HG02678 (cell line): ENCODE data around the gene DOCK9.
A peak's percentile ranks its signal among the peaks of the same experiment; 100 is the strongest.
"Not testable (repeated sequence)": the region's sequence is repeated elsewhere in the genome, so short reads cannot be mapped to it uniquely, and the experiment has no call there.

ENCODE experiments used
- ATAC-seq: cut with Tn5 transposase; IDR thresholded peaks from one replicate; pipeline ENCODE4 v1.9.1; 2021; ENCODE audit warnings: mild to moderate bottlenecking, moderate library complexity; ENCODE audit not compliant: unreplicated experiment

Gene DOCK9

DNA sequence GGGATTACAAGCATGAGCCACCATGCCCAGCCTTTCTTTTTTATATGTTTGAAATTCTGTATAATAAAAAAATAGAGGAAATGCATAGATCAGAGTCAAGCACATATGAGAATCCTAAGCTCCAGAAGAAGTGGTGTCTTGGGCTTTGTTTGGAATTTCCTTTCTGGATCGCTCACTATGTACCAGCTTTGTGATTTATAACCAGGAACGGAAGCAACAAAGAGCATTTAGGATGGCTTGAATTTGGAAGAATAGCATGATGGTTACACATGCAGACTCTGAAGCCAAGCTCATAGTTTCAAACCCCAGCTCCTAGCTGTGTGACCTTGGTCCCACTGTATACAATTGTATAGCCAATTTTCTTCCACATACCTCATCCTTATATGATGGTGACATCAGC is 197.4 kb downstream of the DOCK9 start:
- ATAC-seq: no peak

GRCh38 chr13:98779695-98780094 is 198.2 kb downstream of the DOCK9 start:
- ATAC-seq: no peak

DNA sequence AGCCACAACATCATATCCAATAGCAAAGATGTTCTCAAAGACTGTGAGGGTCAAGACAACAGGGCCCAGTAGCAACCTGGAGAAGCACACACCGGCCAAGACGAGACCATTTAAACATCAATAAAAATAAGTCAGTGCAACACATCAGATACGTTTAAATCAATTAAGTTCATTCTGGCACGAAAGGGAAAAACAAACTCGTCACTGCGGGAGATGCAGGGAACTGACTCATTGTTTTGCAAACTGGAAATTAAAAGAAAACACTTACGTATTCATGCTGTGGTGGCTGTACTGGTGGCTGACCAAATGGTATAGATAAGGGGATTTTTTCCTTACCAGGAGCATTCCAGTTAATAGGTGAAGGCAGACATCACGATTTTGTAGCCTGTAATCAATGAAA is 199.1 kb downstream of the DOCK9 start:
- no peak for ATAC-seq

DNA sequence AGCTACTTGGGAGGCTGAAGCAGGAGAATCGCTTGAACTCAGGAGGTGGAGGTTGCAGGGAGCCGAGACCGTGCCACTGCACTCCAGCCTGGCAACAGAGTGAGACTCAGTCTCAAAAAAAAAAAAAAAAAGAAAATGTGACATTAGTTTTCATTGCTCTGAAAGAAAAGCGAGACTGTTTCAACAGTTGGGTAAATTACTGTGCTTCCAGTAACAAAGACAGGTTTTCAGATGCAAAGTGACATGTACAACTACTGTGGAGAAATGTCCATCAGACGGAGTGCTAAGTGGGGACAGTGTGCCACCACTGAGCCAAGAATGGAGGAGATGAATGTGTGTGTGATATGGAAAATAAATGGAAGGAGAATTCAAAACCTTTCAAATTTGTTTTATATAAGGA is 201.2 kb downstream of the DOCK9 start:
- ATAC-seq: no peak

DNA sequence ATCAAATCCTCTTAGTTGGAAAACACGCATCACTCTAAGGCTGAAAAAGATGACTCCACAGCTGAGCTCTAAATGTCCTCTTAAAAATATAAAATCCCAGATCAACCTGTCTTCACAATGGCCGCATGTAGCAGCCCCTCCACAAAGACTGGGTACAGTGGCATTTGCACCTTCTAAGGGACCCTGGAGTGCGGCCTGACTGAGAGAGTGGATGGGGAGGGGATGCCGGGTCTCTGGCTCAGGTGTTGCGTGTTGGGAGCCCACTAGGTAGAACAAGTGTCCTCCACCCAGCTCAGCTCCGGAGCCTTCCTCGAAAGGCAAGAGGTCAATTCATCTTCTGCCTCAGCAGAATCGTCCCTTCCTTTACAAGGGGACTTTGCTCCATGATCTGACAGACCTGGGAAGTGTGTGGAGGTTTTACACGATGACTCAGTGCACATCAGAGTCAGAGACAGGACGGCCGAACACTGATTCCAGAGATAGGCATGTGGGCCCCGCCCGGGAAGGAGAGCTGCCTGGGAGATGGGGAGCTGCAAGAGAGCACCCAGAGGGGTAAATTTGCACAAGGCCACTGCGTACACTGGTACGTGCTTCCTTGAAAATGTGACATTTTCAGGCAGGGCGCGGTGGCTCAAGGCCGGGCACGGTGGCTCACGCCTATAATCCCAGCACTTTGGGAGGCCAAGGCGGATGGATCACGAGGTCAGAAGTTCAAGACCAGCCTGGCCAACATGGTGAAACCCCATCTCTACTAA is 201.8 kb downstream of the DOCK9 start:
- ATAC-seq: no peak

- ATAC-seq: no peak
These were observed 202.5 kb downstream of the DOCK9 start for GRCh38 chr13:98775386-98775785.

DNA sequence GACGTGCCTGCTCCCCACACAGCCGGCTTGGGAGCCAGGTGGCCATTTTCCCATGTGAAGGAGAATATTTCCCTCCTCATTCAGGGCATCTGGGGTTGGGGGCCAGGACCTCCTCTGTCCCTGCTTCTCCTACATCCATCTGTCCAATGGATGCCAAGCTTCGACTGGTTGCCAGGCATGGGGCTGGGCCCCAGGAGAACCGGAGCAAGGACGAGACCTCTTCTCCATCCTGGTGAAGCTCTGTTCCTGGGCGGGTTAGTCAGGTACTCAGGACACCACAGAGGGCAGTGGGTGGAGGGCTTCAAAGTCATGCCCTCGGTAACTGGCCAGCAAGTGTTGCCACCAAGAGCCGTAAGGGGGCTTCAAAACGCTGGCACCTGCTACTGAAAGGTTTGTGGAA is 203.1 kb downstream of the DOCK9 start:
- ATAC-seq: no peak

- no peak for ATAC-seq
These were observed 203.9 kb downstream of the DOCK9 start for GRCh38 chr13:98773921-98774320.

- ATAC-seq: no peak
These were observed 204.9 kb downstream of the DOCK9 start for GRCh38 chr13:98772794-98773452.

GRCh38 chr13:98771838-98772611 is 205.8 kb downstream of the DOCK9 start:
- ATAC-seq: no peak

GRCh38 chr13:98769736-98770135 is 208.1 kb downstream of the DOCK9 start:
- ATAC-seq: no peak

GRCh38 chr13:98768522-98768921 is 209.3 kb downstream of the DOCK9 start:
- ATAC-seq: no peak

- ATAC-seq: no peak
These were observed 211.2 kb downstream of the DOCK9 start for GRCh38 chr13:98766697-98767096.

DNA sequence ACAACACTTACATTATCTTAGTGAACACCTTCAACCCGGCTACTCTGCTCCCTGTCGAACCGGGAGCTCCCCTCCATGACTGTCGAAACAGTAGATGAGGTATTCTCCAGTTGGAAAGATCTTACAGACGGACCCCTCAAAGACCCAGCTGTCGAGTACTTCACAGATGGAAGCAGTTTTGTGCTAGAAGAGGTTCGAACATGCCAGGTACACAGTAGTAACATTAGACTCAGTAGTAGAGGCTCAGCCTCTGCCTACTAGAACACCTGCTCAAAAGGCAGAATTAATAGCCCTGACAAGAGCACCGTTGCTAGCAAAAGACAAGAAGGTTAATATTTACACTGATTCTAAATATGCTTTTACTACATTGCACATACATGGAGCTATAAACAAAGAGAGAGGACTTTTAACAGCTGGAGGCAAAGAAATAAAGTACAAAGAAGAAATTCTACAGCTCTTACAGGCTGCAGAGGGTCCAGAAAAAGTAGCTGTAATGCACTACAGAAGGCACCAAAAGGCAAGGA is 211.8 kb downstream of the DOCK9 start:
- ATAC-seq: no peak

DNA sequence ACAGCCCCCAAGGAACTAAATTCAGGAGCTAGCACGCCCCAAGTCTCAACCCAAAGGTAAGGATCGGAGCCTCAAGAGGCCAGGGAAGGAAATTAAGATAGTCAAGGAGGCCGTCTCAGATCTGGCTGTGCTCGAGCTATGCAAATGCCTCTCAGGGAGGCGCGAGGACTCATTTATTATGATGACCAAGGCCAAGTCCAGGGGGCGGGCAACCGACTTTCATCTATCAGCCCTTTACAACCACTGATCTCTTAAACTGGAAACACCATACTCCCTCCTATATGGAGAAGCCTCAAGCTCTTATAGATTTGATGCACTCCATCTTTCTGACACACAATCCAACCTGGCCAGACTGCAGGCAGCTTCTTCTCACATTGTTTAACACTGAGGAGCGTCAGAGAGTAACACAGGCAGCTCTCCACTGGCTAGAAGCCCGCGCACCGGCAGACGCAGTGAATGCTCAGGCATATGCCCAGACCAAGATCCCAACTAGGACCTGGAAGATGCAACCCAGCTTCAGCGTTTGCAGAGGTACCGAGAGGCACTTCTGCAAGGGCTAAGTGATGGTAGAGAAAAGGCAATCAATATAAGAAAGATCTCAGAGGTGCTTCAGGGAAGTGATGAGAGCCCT is 215.8 kb downstream of the DOCK9 start:
- ATAC-seq: no peak

GRCh38 chr13:98761126-98761985 is 216.5 kb downstream of the DOCK9 start:
- peak; percentile 52 for ATAC-seq

DNA sequence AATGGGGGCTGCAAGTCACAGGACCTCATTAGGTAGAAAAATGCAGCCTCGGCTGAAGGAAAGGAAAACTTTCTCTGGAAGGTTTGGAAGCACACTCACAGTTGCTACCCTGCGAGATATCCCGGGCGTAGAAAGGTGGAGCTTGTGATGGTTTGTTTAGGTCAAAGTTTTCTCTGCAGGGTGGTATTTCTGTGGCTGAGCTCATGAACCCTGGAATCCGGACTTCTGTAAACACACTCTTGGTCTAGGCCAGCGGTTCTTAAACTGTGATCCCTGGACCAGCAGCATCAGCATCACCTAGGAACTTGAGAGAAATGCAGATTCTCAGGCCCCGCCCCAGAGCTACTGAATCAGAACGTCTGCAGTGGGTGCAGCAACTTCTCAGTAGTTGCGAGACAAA is 222.1 kb downstream of the DOCK9 start:
- no peak for ATAC-seq

GRCh38 chr13:98755116-98755515 is 222.7 kb downstream of the DOCK9 start:
- no peak for ATAC-seq

DNA sequence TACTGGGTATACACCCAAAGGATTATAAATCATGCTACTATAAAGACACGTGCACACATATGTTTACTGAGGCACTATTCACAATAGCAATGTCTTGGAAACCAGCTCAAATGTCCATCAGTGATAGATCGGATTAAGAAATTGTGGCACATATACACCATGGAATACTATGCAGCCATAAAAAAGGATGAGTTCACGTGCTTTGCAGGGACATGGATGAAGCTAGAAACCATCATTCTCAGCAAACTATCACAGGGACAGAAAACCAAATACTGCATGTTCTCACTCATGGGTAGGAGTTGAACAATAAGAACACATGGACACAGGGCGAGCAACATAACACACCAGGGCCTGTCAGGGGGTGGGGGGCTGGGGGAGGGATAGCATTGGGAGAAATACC is 223.4 kb downstream of the DOCK9 start:
- ATAC-seq: not testable (repeated sequence)
